Right ventricle myocardium inferior (tissue), 1 donor: ENCODE data around the gene FBLL1. TPM values are rescaled to one million over a fixed set of nuclear protein-coding genes. Genes with fewer than 3 reads are reported as not detected.
"Not testable (repeated sequence)": the region's sequence is repeated elsewhere in the genome, so short reads cannot be mapped to it uniquely, and the experiment has no call there.

Experiments used
- ATAC-seq: fragments of 200-7000 bp; cut with Tn5 transposase; one replicate; pipeline ENCODE4 v1.9.1; 2020; ENCODE audit warnings: mild to moderate bottlenecking, moderate library complexity
- DNase-seq: peaks from one replicate; pipeline ENCODE4 v3.0.0; 2021; ENCODE audit errors: missing footprints
- intact Hi-C: fragments of 100-400 bp; cut with DNase I; formaldehyde crosslinking; loops from one replicate; pipeline ENCODE4 v1.11.0; 2022
- total RNA-seq: library from RNA; stranded (reverse); fragmentation: NEBNext Ultra II Directional; extraction: Animal tissue kit (Norgen Biotek cat#: 25700); gene quantifications from one replicate; pipeline ENCODE4 v1.2.1, GENCODE V29; 2021
- donor health status: DM: no; HTN: yes; CAD: no; lungs with severe emphysema.

Gene FBLL1
- total RNA-seq, 1 donor from 2014 or later: not detected

- ATAC-seq (no peak), DNase-seq (no peak)
- intact Hi-C loops: no loop called here
Observed at GRCh38 chr5:168537176-168537575, 8.1 kb downstream of the FBLL1 start.

DNA sequence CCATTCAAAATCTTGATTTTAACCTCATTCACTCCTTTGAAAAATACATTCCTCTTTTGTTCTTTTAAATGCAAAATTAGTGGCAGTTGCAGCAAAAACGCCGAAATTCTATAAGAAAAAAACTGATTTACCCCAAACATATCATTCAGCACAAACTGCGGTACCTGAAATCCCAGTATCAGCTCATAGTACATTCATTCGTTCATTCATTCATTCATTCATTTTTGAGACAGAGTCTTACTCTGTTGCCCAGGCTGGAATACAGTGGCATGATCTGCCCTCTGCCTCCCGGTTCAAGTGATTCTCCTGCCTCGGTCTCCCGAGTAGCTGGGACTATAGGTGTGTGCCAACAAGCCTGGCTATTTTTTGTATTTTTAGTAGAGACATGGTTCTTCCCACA lies 20.4 kb downstream of the FBLL1 start:
- ATAC-seq (no peak), DNase-seq (no peak)
- intact Hi-C loops: no loop called here

GRCh38 chr5:168550656-168551055 lies 21.6 kb downstream of the FBLL1 start:
- intact Hi-C loops: no loop called here
- ATAC-seq (no peak), DNase-seq (no peak)

GRCh38 chr5:168552146-168552545 lies 23.0 kb downstream of the FBLL1 start:
- DNase-seq (no peak), ATAC-seq (peak; percentile 50)
- intact Hi-C loops: no loop called here

DNA sequence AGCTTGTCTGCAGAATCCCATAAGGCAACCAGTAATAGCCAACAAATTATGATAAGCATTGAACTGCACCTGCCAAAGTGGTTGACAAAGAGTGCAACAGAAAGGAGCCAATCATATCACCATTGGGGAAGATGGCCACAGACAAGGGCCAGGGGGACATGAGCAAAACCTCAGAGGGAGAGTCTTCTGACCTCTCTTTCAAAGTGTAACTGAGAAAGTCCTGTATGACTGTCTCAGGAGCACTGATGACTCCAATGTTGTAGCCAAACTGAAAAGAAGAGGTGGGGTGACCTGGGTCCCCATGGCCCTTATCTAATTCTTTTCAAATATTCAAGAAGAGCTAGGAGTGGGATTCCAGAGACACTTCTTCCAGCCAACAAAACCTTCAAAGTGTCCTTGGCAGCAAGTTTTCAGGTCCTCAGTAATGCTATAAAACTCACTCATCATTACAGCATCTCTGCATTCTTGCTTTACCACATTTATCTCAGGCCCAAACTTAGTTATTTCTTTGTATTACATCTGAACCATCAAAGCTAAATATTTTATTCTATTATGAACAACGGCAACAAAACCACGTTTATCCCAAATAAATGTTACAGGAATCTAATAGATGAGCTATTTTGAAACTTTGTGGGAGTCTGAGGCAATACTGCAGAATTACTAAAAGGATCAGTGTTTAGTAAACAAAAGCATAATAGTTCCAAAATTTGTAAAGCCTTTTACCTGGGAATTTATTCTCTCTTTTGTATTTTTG lies 24.4 kb downstream of the FBLL1 start:
- ATAC-seq: no peak
- no peak for DNase-seq
- intact Hi-C loops: no loop called here

- intact Hi-C loops: no loop called here
- DNase-seq (no peak), ATAC-seq (peak; percentile 54)
Observed at GRCh38 chr5:168557389-168557788, 28.3 kb downstream of the FBLL1 start.

DNA sequence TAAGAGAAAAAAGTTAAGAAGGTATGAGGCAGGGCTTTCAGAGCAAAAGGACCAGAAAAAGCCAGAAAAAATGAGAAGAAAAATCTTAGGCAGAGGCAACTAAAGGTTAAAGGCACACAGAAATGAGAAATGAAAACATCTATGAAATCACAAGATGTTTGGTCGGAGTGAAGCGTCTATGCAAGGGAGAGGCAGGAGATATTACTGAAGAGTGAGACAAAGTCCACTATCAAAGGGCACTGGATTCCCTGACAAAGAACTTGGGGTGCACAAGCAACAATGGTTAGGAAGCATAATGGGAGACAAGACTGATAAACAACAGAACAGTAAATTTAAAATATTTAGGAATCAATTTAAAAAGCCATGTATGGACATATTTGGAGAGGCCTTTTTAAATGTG lies 33.2 kb downstream of the FBLL1 start:
- ATAC-seq: no peak
- intact Hi-C loops: no loop called here

GRCh38 chr5:168563959-168564358 lies 34.9 kb downstream of the FBLL1 start:
- intact Hi-C loops: no loop called here
- DNase-seq (no peak), ATAC-seq (no peak)

More for the DNA sequence above, 33.2 kb downstream of the FBLL1 start:
- no peak for DNase-seq

- ATAC-seq (no peak), DNase-seq (no peak)
- intact Hi-C loops: no loop called here
Observed at GRCh38 chr5:168568738-168569137, 39.6 kb downstream of the FBLL1 start.

GRCh38 chr5:168570490-168571328 lies 41.6 kb downstream of the FBLL1 start:
- no peak for ATAC-seq
- DNase-seq: no peak
- intact Hi-C loops: no loop called here

DNA sequence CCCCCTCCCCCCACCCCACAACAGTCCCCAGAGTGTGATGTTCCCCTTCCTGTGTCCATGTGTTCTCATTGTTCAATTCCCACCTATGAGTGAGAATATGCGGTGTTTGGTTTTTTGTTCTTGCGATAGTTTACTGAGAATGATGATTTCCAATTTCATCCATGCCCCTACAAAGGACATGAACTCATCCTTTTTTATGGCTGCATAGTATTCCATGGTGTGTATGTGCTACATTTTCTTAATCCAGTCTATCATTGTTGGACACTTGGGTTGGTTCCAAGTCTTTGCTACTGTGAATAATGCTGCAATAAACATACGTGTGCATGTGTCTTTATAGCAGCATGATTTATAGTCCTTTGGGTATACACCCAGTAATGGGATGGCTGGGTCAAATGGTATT lies 44.6 kb downstream of the FBLL1 start:
- intact Hi-C loops: not testable (repeated sequence)

DNA sequence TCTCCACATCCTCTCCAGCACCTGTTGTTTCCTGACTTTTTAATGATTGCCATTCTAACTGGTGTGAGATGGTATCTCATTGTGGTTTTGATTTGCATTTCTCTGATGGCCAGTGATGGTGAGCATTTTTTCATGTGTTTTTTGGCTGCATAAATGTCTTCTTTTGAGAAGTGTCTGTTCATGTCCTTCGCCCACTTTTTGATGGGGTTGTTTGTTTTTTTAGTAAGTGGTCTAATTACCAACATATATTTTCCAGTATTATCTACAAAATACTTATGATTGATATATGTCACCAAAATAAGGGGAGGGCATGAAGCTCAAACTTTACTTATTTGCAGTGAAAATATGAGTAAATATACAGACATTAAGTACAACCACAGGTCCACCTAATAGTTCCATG lies 45.1 kb downstream of the FBLL1 start:
- DNase-seq, intact Hi-C loops, ATAC-seq: not testable (repeated sequence)

More for the DNA sequence above, 44.6 kb downstream of the FBLL1 start:
- not testable (repeated sequence) for ATAC-seq, DNase-seq

DNA sequence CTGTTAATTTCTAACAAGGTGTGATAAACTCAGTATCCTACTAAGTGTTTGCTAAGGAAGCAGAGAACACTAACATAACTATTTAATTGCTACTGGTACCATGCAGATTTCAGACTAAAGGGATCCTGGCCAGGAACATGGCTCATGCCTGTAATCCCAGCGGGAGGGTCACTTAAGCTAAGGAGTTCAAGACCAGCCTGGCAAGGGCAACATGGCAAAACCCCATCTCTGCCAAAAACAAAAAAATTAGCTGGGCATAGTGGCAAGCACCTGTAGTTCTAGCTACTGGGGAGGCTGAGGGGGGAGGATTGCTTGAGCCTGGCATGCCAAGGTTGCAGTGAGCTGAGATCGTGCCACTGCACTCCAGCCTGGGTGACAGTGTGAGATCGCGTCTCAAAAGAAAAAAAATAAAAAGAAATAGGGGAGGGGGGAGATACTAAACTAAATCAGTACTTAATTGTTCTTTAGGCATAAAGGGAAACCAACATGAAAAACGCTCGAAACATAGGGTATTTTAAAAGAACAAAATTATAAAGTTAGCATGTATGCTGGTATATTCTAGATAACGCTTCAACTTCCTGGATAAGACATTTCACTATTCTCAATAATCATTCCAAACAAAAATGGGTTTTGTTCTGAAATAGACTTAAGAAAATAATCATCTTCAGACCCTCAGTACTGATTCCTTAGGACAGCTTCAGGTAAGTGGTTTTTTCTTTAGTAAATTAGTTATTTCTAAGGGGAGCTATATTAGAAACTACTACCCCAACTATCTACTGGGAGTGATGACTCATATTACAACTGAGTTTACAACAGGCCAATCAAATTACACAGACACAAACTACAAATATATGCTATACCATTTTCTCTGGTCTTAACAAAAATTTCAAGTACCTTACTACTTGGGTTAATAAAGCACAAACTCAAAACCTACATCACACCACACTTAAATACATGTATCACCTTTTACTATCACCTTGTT lies 46.6 kb downstream of the FBLL1 start:
- intact Hi-C loops: loop anchor here (5.0 kb wide), 1 partner anchor 88 kb away; the partner anchor contains the start of gene RARS1
- no peak for DNase-seq
- no peak for ATAC-seq

- intact Hi-C loops: loop anchor here (5.0 kb wide), 1 partner anchor 91 kb away; the partner anchor contains the start of gene RARS1
- ATAC-seq (no peak), DNase-seq (no peak)
Observed at GRCh38 chr5:168578006-168578405, 48.9 kb downstream of the FBLL1 start.

DNA sequence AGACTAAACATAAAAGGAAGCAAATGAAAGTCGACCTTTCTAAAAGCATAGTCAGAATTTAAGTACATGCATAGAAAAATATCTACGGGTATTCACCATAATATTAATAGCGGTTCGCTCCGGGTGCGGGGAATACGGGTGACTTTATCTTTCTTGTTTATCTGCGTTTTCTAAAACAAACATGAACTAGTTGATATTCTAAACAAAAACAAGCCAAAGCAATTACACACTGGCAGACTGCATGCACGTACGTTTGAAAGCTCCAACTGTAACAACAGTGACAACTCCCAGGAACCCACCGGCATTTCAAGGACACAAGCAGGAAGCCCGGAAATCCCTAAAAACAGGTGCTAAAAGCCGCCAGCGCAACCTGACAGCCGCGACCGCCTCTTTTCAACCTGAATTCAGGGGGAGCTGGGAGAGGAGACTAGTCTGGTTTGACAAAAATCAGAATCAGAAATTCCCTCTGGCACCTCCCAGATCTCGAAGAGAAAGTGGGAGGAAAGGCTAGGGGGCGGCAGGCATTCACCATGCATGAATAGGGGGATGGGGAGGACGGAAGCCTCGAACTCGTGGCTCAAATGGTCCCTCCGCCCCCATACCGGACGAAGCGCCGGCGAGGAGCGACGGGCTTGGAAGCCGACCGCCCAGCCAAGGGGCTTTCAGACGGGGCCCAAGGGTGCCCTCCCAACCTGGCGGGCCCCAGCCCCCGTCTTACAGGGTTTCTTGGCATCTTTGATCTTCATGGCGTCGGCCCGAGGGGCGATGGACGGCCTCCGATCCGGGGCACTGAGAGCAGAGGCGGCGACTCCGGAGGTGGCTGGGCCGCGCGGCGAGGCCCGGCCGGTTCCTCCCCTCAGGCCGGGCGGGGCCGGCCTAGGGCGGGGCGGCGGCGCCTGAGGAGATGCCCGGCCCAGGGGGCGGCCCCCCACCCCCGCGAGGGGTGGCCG lies 49.7 kb downstream of the FBLL1 start, which contains the start of gene PANK3:
Gene PANK3 (minus strand): TSS at position 831 of the 950 bp plus-strand sequence. CDS start 85 bp downstream, at position 746.
- DNase-seq: peak; percentile 87
- intact Hi-C loops: loop anchor here (5.0 kb wide), 1 partner anchor 92 kb away; the partner anchor contains the start of gene RARS1
- peak; percentile 89 for ATAC-seq

GRCh38 chr5:168579488-168580226 lies 50.6 kb downstream of the FBLL1 start:
- DNase-seq: peak; percentile 98
- intact Hi-C loops: loop anchor here (5.0 kb wide), 1 partner anchor 92 kb away; the partner anchor contains the start of gene RARS1
- peak; percentile 99 for ATAC-seq

DNA sequence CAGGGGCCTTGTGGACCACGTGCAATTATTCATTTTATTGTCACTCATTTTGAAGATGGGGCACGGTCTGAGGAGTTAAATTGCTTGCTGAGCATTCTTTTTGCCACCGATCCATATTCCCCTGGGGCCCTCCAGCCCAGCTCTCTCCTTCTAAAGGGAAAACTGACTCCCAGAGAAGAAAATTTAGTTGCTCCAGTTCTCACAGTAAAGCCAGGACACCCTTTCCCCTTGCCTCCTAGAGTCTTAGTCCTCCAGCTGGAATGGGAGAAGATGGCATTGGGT lies 51.1 kb downstream of the FBLL1 start:
- intact Hi-C loops: no loop called here
- DNase-seq (no peak), ATAC-seq (no peak)
